Keratinocyte (primary cell): ENCODE measurements around the gene SDR9C7.

ENCODE experiments used
- CTCF ChIP-seq, 3 experiments: IDR thresholded peaks in 1 of 3; conservative IDR thresholded peaks in 1 of 3; optimal IDR thresholded peaks in 1 of 3; 2 replicates in 2 of 3; 3 replicates in 1 of 3; pipeline versions ENCODE3 to v1.5.1; 2011; ENCODE audit warnings: low read length in 3 of 3, mild to moderate bottlenecking in 3 of 3, moderate library complexity in 2 of 3, control low read depth in 1 of 3, inconsistent platforms in 1 of 3; ENCODE audit not compliant: insufficient read depth in 2 of 3; ENCODE audit errors: extremely low read depth in 1 of 3
- EZH2 ChIP-seq: IDR thresholded peaks from one replicate; pipeline ENCODE4 v1.6.1; 2012; ENCODE audit warnings: inconsistent platforms, mild to moderate bottlenecking, low read length, moderate library complexity

GRCh38 chr12:56931474-56931978, 2.7 kb downstream of the SDR9C7 start:
- TF ChIP-seq CTCF (optimal IDR thresholded peaks at IDR 0.05 in 1 of 3, IDR thresholded peaks at IDR 0.05 in 1 of 3, conservative IDR thresholded peaks at IDR 0.05 in 1 of 3; ENCODE audit: extremely low read depth in 1 of 3, insufficient read depth in 2 of 3, low read length in 3 of 3), result no peak
- no peak for TF ChIP-seq EZH2
